GM18520 (cell line): ENCODE results near the gene SPOCK1.

Experiments used
- ATAC-seq: cut with Tn5 transposase; IDR thresholded peaks from one replicate; pipeline ENCODE4 v1.9.1; 2021; ENCODE audit not compliant: unreplicated experiment

The SPOCK1 gene

GRCh38 chr5:137333928-137334327 is 165.2 kb downstream of the SPOCK1 start:
- ATAC-seq: no peak

GRCh38 chr5:137333475-137333874 is 165.7 kb downstream of the SPOCK1 start:
- ATAC-seq: no peak

GRCh38 chr5:137332296-137332695 is 166.8 kb downstream of the SPOCK1 start:
- ATAC-seq: no peak

- no peak for ATAC-seq
Measured at GRCh38 chr5:137329586-137330296, 169.4 kb downstream of the SPOCK1 start.

GRCh38 chr5:137328991-137329390 is 170.1 kb downstream of the SPOCK1 start:
- ATAC-seq: no peak

- no peak for ATAC-seq
Measured at GRCh38 chr5:137328463-137328862, 170.7 kb downstream of the SPOCK1 start.

- ATAC-seq: no peak
Measured at GRCh38 chr5:137325721-137326120, 173.4 kb downstream of the SPOCK1 start.

GRCh38 chr5:137320056-137321045 is 178.8 kb downstream of the SPOCK1 start:
- no peak for ATAC-seq

GRCh38 chr5:137318027-137318426 is 181.1 kb downstream of the SPOCK1 start:
- no peak for ATAC-seq

- no peak for ATAC-seq
Measured at GRCh38 chr5:137316346-137316736, 182.8 kb downstream of the SPOCK1 start.

GRCh38 chr5:137315534-137316345 is 183.4 kb downstream of the SPOCK1 start:
- ATAC-seq: no peak

- ATAC-seq: no peak
Measured at GRCh38 chr5:137315109-137315508, 184.0 kb downstream of the SPOCK1 start.

- ATAC-seq: no peak
Measured at GRCh38 chr5:137313526-137314175, 185.5 kb downstream of the SPOCK1 start.

- no peak for ATAC-seq
Measured at GRCh38 chr5:137312011-137312410, 187.1 kb downstream of the SPOCK1 start.

- no peak for ATAC-seq
Measured at GRCh38 chr5:137310051-137310730, 188.9 kb downstream of the SPOCK1 start.

- no peak for ATAC-seq
Measured at GRCh38 chr5:137309290-137309689, 189.8 kb downstream of the SPOCK1 start.

- no peak for ATAC-seq
Measured at GRCh38 chr5:137308311-137308710, 190.8 kb downstream of the SPOCK1 start.

GRCh38 chr5:137306903-137307302 is 192.2 kb downstream of the SPOCK1 start:
- no peak for ATAC-seq

- ATAC-seq: no peak
Measured at GRCh38 chr5:137305971-137306602, 193.0 kb downstream of the SPOCK1 start.
